Bronchial epithelial cell (primary cell): Measurements from ENCODE around the gene HINT2. TPM values are rescaled to one million over a fixed set of nuclear protein-coding genes. Genes with fewer than 3 reads are reported as not detected.

Experiments
- DNase-seq: peaks from one replicate; pipeline ENCODE4 v3.0.0-alpha.2; 2010; ENCODE audit warnings: low read depth
- FAIRE-seq: peaks from 2 replicates; lab custom pipeline; 2011; peaks lifted over from hg19 to GRCh38; lab: Jason Lieb, UNC
- H3K27me3 ChIP-seq: 2 replicates; pipeline ENCODE4 v1.5.1; 2011; ENCODE audit warnings: low read length; ENCODE audit not compliant: control insufficient read depth, insufficient read depth
- H3K36me3 ChIP-seq: 2 replicates; pipeline ENCODE4 v1.5.1; 2011; ENCODE audit warnings: low read length; ENCODE audit not compliant: control insufficient read depth, insufficient read depth
- H3K4me3 ChIP-seq: 2 replicates; pipeline ENCODE4 v1.5.1; 2011; ENCODE audit warnings: mild to moderate bottlenecking, low read depth, low read length, control low read depth
- total RNA-seq: library from RNA; depleted of rRNA; stranded (reverse); fragments of >200 nt; gene quantifications from 2 replicates; pipeline ENCODE4 v1.2.1, GENCODE V29; 2014
- TF ChIP-seq, protein P1 (sequence below): IDR thresholded peaks from 2 replicates; pipeline ENCODE4 v1.5.1; 2011; ENCODE audit warnings: mild to moderate bottlenecking, moderate library complexity, low read length, control low read depth, inconsistent platforms; ENCODE audit not compliant: insufficient read depth, severe bottlenecking

HINT2 gene
- 22.6 and 22.7 TPM in 2 replicates for total RNA-seq

DNA sequence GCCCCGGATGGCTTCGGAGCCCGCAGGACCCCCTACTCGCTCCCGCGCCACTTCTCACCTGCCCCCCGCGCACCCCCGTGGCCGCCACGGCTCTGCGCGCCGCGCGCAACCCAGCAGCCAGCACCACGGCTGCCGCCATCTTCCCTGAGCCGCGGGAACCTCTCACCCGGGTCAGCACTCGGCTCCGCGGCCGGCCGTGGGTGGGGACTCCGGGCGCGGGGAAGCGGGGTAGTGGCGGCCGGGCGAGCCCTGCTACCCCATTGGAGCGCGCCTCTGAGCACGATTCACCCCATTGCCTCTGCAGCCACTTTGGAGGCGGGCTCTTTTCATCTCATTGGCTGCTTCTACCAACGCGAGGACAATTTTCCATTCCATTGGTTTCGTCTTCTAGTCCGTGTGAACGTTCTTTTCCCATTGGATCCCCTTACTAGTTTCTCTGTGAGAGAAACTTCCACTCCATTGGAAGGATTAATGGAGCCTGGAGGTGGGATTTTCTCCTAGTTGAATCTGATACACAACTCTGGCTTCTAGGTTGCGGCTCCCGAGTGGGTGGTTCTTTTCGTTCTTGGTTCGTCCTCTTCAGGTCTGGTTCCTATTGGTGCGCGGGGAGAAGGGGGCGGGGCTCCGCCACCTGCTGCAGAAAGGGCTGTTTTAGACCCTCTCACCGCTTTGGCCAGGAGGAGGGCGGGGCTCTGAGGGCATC lies at the start of gene HINT2:
HINT2 (minus strand) TSS at position 202 of the 703 bp plus-strand sequence; CDS start at position 139, 63 bp downstream.
- peak; percentile 97 for DNase-seq
- H3K36me3 ChIP-seq = no peaks in the 10 kb centered on the region
- no peak for FAIRE-seq
- TF ChIP-seq, protein P1, sequence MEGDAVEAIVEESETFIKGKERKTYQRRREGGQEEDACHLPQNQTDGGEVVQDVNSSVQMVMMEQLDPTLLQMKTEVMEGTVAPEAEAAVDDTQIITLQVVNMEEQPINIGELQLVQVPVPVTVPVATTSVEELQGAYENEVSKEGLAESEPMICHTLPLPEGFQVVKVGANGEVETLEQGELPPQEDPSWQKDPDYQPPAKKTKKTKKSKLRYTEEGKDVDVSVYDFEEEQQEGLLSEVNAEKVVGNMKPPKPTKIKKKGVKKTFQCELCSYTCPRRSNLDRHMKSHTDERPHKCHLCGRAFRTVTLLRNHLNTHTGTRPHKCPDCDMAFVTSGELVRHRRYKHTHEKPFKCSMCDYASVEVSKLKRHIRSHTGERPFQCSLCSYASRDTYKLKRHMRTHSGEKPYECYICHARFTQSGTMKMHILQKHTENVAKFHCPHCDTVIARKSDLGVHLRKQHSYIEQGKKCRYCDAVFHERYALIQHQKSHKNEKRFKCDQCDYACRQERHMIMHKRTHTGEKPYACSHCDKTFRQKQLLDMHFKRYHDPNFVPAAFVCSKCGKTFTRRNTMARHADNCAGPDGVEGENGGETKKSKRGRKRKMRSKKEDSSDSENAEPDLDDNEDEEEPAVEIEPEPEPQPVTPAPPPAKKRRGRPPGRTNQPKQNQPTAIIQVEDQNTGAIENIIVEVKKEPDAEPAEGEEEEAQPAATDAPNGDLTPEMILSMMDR = no peak
- H3K4me3 ChIP-seq = peak within 1 kb of the TSS; percentile 61
- H3K27me3 ChIP-seq = no peaks in the 10 kb centered on the region

DNA sequence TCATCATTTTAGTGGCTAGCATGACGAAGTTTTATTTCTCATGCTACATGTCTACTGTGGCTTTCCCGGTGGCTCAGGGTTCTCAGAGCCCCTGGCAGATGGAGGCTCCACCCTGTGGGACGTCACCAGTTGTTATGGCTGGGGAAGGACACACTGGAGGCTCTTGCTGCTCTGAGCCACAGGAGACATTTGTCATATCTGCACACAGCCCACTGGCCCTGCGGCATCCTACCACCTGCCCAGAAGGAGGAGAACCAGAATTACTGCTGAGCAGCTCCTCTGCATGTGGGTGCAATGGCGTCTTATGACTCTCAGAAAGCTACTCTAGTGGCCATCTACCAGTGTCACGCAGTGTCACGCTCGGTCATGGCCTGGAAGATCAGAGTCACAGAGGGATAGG lies 48.7 kb upstream of the HINT2 start:
- H3K4me3 ChIP-seq = no peak overlapping the region
- FAIRE-seq = peak; percentile 43
- peaks cover 12% of the 10 kb centered on the region for H3K27me3 ChIP-seq
- TF ChIP-seq, protein P1 = no peak
- no peak for DNase-seq
- no peaks in the 10 kb centered on the region for H3K36me3 ChIP-seq

DNA sequence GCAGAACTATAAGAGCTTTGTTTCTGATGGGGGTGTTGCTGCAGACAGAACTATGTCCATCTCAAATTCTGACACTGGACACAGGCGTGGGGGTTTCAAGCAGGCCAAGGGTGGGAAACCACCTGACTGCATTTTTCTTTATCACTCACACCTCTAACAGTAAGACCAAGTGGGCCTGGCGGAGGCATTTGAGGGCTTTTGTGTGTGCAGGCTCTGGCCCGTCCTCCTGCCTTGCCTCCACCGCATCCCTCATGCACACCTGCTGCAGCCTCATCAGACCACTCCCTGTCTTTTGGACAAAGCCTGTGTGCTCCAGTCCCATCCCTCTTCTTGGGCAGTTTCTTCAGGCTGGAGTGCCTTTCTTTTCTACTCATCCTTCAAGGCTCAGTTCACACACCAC lies 47.5 kb upstream of the HINT2 start:
- TF ChIP-seq, protein P1 = no peak
- DNase-seq (no peak), FAIRE-seq (no peak)
- Histone ChIP-seq H3K36me3 (no peaks in the 10 kb centered on the region), H3K4me3 (no peak overlapping the region), H3K27me3 (peaks cover 12% of the 10 kb centered on the region)

DNA sequence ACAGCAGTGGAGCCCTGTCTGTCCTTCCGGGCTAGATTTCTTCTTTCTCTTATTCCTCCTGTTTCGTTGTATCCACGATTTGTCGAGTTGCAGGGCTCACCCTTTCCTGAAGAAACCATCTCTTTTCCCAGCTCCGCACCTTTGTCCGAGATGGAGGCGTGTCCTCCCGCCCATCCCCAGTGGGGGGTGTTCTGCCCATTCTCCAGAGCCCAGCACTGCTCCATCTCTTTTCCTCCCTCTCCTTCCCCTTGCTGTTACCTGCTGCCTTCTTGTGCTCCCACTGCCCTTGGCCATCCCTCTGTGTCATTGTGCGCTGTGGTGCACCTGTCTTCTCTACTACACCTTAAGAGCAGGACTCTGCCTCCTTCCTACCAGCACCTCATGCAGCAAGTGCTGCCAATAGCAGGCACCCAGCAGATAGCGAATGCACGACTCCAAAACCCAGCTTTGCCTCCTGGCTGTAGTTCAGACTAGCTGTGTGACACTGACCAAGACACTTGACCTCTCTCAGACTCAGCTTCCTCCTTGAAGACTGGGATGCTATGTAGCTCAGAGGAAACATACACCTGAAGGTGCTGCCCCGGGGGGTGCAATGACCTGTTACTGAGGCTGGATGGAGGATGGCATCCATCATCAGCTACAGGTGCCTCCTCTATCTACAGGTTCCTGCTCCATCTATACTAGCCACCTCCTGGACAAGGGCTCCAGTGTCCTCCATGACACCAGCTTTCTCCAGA lies 46.5 kb upstream of the HINT2 start:
- FAIRE-seq (no peak), DNase-seq (no peak)
- TF ChIP-seq, protein P1 = no peak
- Histone ChIP-seq H3K4me3 (no peak overlapping the region), H3K36me3 (no peaks in the 10 kb centered on the region), H3K27me3 (peaks cover 12% of the 10 kb centered on the region)

DNA sequence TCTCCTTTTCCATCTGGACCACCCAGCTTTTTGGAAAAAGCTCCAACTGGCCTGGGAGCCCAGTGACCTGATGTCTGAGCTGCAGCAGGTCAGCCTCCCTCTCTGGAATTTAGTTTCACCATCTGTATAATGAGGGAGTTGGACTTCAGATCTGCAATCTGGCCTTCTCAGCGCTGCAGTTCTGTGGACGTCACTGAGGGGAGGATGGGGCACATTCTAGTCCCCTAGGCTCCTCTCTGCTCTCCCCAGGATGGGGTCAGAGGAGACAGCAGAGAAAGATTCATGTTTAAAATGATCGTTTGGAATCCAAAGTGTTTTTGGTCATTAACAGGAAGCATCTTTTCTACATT lies 45.1 kb upstream of the HINT2 start:
- FAIRE-seq (no peak), DNase-seq (no peak)
- Histone ChIP-seq H3K27me3 (peaks cover 14% of the 10 kb centered on the region), H3K36me3 (no peaks in the 10 kb centered on the region), H3K4me3 (no peak overlapping the region)
- TF ChIP-seq, protein P1 = no peak
